Sigmoid colon (tissue), 4 donors: Measurements from ENCODE around the gene PDE6G.

Experiments
- CTCF ChIP-seq, 4 experiments: fragments of 450-650 bp in 3 of 4; fragments of 200-600 bp in 1 of 4; IDR thresholded peaks; one replicate each; pipeline ENCODE4 v1.5.1; 2016 to 2019; ENCODE audit warnings: antibody characterized with exemption in 4 of 4, mild to moderate bottlenecking in 3 of 4, moderate library complexity in 2 of 4
- POLR2A ChIP-seq, 2 donors: fragments of 450-650 bp; IDR thresholded peaks; one replicate each; pipeline ENCODE4 v1.6.1; 2016; ENCODE audit warnings: antibody characterized with exemption in 2 of 2, mild to moderate bottlenecking in 2 of 2, moderate library complexity in 2 of 2
- POLR2AphosphoS5 ChIP-seq, 4 donors: sonication (generic); formaldehyde crosslinking; IDR thresholded peaks; one replicate each; pipeline ENCODE4 v1.6.1; 2017; ENCODE audit warnings: antibody characterized with exemption in 4 of 4

GRCh38 chr17:81612172-81612970 lies 44.0 kb downstream of the PDE6G start:
- TF ChIP-seq CTCF (IDR thresholded peaks at IDR 0.05): no peak
- no peak for TF ChIP-seq POLR2AphosphoS5 (IDR thresholded peaks at IDR 0.05)
- TF ChIP-seq POLR2A (IDR thresholded peaks at IDR 0.05): no peak
